ENCODE results near the gene STK33.

STK33 gene

DNA sequence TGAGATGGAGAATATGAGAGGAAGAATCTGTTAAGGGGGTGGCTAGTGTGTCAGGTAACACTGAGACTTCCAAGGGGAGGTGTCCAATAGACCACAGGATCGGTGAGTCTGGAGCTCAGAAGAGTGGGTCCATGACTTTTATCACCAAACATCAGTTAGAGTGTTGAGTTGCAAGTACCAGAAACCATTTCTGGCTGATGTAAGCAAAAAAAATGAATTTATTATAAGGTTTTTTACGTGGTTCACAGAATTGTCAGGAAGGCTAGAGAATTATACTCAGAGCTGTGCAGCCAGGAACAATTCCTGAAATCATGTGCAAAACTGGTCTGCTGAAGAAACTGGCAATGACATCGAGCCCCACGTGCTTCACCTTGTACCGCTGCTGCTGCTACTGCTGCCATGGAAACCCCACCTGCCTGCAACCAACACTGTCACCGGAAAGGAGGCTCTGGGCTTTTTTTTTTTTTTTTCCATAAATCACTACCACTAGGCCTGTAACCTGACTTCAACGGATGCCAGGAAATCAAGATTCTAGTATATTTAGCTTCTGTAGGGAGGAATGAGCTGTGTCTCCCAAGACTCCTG is 16.6 kb upstream of the STK33 start:
- no peak for TF ChIP-seq CREB1 (IDR thresholded peaks at IDR 0.05; ENCODE audit: low read depth)
- no peak for TF ChIP-seq RAD21 (IDR thresholded peaks at IDR 0.05; ENCODE audit: low read depth)
- TF ChIP-seq, protein P1, sequence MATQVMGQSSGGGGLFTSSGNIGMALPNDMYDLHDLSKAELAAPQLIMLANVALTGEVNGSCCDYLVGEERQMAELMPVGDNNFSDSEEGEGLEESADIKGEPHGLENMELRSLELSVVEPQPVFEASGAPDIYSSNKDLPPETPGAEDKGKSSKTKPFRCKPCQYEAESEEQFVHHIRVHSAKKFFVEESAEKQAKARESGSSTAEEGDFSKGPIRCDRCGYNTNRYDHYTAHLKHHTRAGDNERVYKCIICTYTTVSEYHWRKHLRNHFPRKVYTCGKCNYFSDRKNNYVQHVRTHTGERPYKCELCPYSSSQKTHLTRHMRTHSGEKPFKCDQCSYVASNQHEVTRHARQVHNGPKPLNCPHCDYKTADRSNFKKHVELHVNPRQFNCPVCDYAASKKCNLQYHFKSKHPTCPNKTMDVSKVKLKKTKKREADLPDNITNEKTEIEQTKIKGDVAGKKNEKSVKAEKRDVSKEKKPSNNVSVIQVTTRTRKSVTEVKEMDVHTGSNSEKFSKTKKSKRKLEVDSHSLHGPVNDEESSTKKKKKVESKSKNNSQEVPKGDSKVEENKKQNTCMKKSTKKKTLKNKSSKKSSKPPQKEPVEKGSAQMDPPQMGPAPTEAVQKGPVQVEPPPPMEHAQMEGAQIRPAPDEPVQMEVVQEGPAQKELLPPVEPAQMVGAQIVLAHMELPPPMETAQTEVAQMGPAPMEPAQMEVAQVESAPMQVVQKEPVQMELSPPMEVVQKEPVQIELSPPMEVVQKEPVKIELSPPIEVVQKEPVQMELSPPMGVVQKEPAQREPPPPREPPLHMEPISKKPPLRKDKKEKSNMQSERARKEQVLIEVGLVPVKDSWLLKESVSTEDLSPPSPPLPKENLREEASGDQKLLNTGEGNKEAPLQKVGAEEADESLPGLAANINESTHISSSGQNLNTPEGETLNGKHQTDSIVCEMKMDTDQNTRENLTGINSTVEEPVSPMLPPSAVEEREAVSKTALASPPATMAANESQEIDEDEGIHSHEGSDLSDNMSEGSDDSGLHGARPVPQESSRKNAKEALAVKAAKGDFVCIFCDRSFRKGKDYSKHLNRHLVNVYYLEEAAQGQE (IDR thresholded peaks at IDR 0.05; ENCODE audit: low read depth) = no peak
- no peak for TF ChIP-seq FOXM1 (IDR thresholded peaks at IDR 0.05; ENCODE audit: borderline replicate concordance, low read depth)
- TF ChIP-seq, protein P2, sequence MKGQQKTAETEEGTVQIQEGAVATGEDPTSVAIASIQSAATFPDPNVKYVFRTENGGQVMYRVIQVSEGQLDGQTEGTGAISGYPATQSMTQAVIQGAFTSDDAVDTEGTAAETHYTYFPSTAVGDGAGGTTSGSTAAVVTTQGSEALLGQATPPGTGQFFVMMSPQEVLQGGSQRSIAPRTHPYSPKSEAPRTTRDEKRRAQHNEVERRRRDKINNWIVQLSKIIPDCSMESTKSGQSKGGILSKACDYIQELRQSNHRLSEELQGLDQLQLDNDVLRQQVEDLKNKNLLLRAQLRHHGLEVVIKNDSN (IDR thresholded peaks at IDR 0.05) = no peak
- no peak for TF ChIP-seq EP300 (IDR thresholded peaks at IDR 0.05; ENCODE audit: borderline replicate concordance)
- no peak for TF ChIP-seq ZBTB7A (IDR thresholded peaks at IDR 0.05; ENCODE audit: low read depth)
- TF ChIP-seq TEAD4 (IDR thresholded peaks at IDR 0.05) = no peak
- TF ChIP-seq CEBPB (IDR thresholded peaks at IDR 0.05) = no peak
- no peak for TF ChIP-seq TAF1 (IDR thresholded peaks at IDR 0.05; ENCODE audit: low read depth)

DNA sequence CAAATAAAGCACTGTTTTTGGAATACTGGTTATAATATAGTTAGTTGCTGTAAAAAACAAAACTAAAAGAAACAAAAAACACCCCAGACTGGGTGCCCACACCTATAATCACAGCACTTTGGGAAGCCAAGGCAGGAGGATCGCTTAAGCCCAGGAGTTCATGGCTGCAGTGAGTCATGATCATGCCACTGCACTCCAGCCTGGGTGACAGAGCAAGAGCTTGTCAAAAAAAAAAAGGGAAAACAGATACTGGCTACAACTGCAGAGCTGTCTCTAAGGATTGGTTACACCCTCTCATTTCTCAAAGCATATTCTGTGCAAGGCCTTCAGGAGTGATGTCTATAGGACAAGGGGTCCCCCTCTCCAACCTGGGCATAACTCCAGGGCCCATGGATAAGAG is 14.6 kb upstream of the STK33 start:
- TF ChIP-seq RAD21 (IDR thresholded peaks at IDR 0.05; ENCODE audit: low read depth) (no peak), YY1 (IDR thresholded peaks at IDR 0.05; ENCODE audit: low read depth) (no peak), TCF12 (IDR thresholded peaks at IDR 0.05; ENCODE audit: low read depth) (no peak), EGR1 (IDR thresholded peaks at IDR 0.05) (no peak), NFIC (IDR thresholded peaks at IDR 0.05) (no peak), TEAD4 (IDR thresholded peaks at IDR 0.05) (no peak), FOXM1 (IDR thresholded peaks at IDR 0.05; ENCODE audit: borderline replicate concordance, low read depth) (no peak), EP300 (IDR thresholded peaks at IDR 0.05; ENCODE audit: borderline replicate concordance) (no peak), CEBPB (IDR thresholded peaks at IDR 0.05) (no peak), TAF1 (IDR thresholded peaks at IDR 0.05; ENCODE audit: low read depth) (no peak), ZBTB7A (IDR thresholded peaks at IDR 0.05; ENCODE audit: low read depth) (no peak), CREB1 (IDR thresholded peaks at IDR 0.05; ENCODE audit: low read depth) (no peak)
- TF ChIP-seq, protein P1 (IDR thresholded peaks at IDR 0.05; ENCODE audit: low read depth) = no peak
- TF ChIP-seq, protein P2 (IDR thresholded peaks at IDR 0.05) = no peak
- TF ChIP-seq, protein P3, sequence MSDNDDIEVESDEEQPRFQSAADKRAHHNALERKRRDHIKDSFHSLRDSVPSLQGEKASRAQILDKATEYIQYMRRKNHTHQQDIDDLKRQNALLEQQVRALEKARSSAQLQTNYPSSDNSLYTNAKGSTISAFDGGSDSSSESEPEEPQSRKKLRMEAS (IDR thresholded peaks at IDR 0.05) = no peak

DNA sequence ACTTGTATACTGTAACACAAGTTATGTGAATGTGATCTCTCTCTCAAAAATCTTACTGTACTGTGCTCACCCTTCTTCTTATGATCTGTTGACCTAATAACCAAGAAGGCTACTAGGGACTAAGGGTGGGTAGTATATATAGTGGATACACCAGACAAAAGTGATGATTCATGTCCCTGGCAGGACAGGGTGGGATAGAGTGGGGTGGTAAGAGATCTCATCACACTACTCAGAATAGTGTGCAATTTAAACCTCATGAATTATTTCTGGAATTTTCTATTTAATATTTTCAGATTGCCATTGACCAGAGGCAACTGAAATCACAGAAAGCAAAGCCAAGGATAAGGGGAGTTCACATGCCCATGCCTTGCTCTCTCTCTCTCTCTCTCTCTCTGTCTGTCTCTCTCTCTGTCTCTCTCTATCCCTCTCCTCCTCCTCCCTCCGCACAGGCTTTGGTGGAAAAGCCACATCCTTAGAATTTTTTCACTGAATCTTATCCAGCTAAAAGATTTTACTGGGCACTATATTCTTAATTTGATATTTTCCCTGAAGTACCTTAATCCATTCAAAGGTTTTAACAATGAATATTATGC is 12.0 kb upstream of the STK33 start:
- no peak for TF ChIP-seq CREB1 (IDR thresholded peaks at IDR 0.05; ENCODE audit: low read depth)
- TF ChIP-seq NFIC (IDR thresholded peaks at IDR 0.05) = no peak
- TF ChIP-seq, protein P3 (IDR thresholded peaks at IDR 0.05) = no peak
- no peak for TF ChIP-seq YY1 (IDR thresholded peaks at IDR 0.05; ENCODE audit: low read depth)
- TF ChIP-seq ZBTB7A (IDR thresholded peaks at IDR 0.05; ENCODE audit: low read depth) = no peak
- no peak for TF ChIP-seq CEBPB (IDR thresholded peaks at IDR 0.05)
- no peak for TF ChIP-seq TEAD4 (IDR thresholded peaks at IDR 0.05)
- TF ChIP-seq, protein P1 (IDR thresholded peaks at IDR 0.05; ENCODE audit: low read depth) = no peak
- no peak for TF ChIP-seq FOXM1 (IDR thresholded peaks at IDR 0.05; ENCODE audit: borderline replicate concordance, low read depth)
- no peak for TF ChIP-seq TAF1 (IDR thresholded peaks at IDR 0.05; ENCODE audit: low read depth)
- no peak for TF ChIP-seq TCF12 (IDR thresholded peaks at IDR 0.05; ENCODE audit: low read depth)
- no peak for TF ChIP-seq EP300 (IDR thresholded peaks at IDR 0.05; ENCODE audit: borderline replicate concordance)

DNA sequence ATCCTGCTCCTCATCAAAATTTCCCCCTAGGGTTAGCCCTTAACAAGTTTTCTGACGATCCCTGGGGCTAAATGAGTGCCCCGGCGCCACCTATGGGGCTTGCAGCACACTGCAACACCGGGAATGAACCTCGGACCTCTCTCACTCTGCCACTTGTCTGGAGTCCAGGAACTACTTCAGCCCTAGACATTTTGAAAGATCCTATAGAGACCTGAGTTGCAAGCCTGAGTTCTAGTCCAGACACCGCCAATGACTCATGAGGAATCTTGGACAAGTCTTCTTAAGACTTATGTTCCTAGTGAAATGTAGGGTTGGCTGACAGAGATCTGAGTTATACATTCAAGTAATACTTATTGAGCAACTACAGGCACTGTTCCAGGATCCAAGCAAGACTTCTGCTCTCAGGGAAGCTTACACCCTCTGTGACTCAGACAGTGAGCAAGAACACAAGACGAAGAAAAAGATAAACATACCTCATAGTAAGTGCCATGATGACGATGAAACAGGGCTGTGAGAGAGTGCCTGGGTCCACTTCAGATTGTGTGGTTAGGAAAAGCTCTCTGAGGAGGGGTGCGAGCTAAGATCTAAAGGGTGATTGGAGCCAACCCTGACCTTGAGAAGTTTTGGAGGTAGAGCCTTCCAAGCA is 10.2 kb upstream of the STK33 start:
- TF ChIP-seq CEBPB (IDR thresholded peaks at IDR 0.05) (peak; percentile 48), TEAD4 (IDR thresholded peaks at IDR 0.05) (no peak), EP300 (IDR thresholded peaks at IDR 0.05; ENCODE audit: borderline replicate concordance) (no peak), RAD21 (IDR thresholded peaks at IDR 0.05; ENCODE audit: low read depth) (peak; percentile 55; the same call in 1 of the 2 replicates), TAF1 (IDR thresholded peaks at IDR 0.05; ENCODE audit: low read depth) (no peak), CREB1 (IDR thresholded peaks at IDR 0.05; ENCODE audit: low read depth) (no peak)
- TF ChIP-seq, protein P3 (IDR thresholded peaks at IDR 0.05) = no peak
- TF ChIP-seq, protein P1 (IDR thresholded peaks at IDR 0.05; ENCODE audit: low read depth) = no peak

All from Ishikawa (cell line).